HCT116 (cell line): ENCODE measurements around the gene EP400. TPM values are rescaled to one million over a fixed set of nuclear protein-coding genes. Genes with fewer than 3 reads are reported as not detected.

ENCODE experiments used
- ATAC-seq: fragments of 200-7000 bp; cut with Tn5 transposase; 2 replicates; pipeline ENCODE4 v1.9.1; 2020; ENCODE audit warnings: mild to moderate bottlenecking, moderate library complexity
- BruUV-seq: library from RNA; stranded (reverse); fragments of 400-500 nt; replicated peaks from 2 replicates; lab custom pipeline; 2021; lab: Mats Ljungman, UMichigan
- CTCF ChIA-PET: fragments of 300-600 bp; sonication (Branson Sonifier 250); formaldehyde crosslinking; loops from one replicate; lab custom pipeline; 2021; ENCODE audit warnings: antibody characterized with exemption; lab: Charles Lee
- POLR2A ChIA-PET: fragments of 300-600, 350-600 bp; sonication (Branson Sonifier 250); formaldehyde crosslinking; loops from one replicate; lab custom pipeline; 2021; ENCODE audit warnings: antibody characterized with exemption; lab: Charles Lee
- RAD21 ChIA-PET, 2 experiments: fragments of 300-600 bp; sonication (Branson Sonifier 250); formaldehyde crosslinking; loops; one replicate each; lab custom pipeline; 2023; ENCODE audit warnings: low total read pairs in 2 of 2; ENCODE audit not compliant: uncharacterized antibody in 2 of 2, unreplicated experiment in 2 of 2, low non-redundant PET in 1 of 2; lab: Charles Lee
- DNase-seq: peaks from one replicate; pipeline ENCODE4 v3.0.0-alpha.2; 2010; ENCODE audit warnings: low read depth, low spot score
- H2AFZ ChIP-seq: fragments of 200-600 bp; shearing (Covaris generic), sonication (generic); 2 replicates; pipeline ENCODE4 v1.6.1; 2017; ENCODE audit warnings: low read depth, mixed run types, mixed read lengths, antibody characterized with exemption, low read length; ENCODE audit not compliant: poor library complexity, severe bottlenecking
- H3K27ac ChIP-seq: 2 replicates; pipeline ENCODE4 v1.5.1; 2012; ENCODE audit warnings: low read depth, low read length
- H3K27me3 ChIP-seq: fragments of 200-600 bp; sonication (generic); 2 replicates; pipeline ENCODE4 v1.6.1; 2016; ENCODE audit warnings: mixed run types, low read length, mixed read lengths; ENCODE audit not compliant: insufficient read depth
- H3K36me3 ChIP-seq, 2 experiments: fragments of 200-500 bp in 1 of 2; fragments of 200-600 bp in 1 of 2; sonication (Bioruptor generic) in 1 of 2; sonication (generic) in 1 of 2; 2 replicates each; pipeline versions ENCODE4 v1.5.1 to v1.6.1; 2014 to 2016; ENCODE audit warnings: low read length in 2 of 2, inconsistent platforms in 1 of 2, mixed read lengths in 1 of 2, mixed run types in 1 of 2; ENCODE audit not compliant: insufficient read depth in 2 of 2, control insufficient read depth in 1 of 2
- H3K4me1 ChIP-seq, 2 experiments: fragments of 200-600 bp in 1 of 2; sonication (generic) in 1 of 2; 2 replicates each; pipeline versions ENCODE4 v1.5.1 to v1.6.1; 2012 to 2017; ENCODE audit warnings: low read length in 2 of 2, inconsistent platforms in 1 of 2, mild to moderate bottlenecking in 1 of 2, mixed read lengths in 1 of 2, mixed run types in 1 of 2, moderate library complexity in 1 of 2; ENCODE audit not compliant: insufficient read depth in 2 of 2, control insufficient read depth in 1 of 2
- H3K4me2 ChIP-seq: fragments of 200-600 bp; sonication (generic); 2 replicates; pipeline ENCODE4 v1.6.1; 2017; ENCODE audit warnings: mixed run types, low read length, mixed read lengths
- H3K4me3 ChIP-seq, 2 experiments: fragments of 200-600 bp in 1 of 2; sonication (generic) in 1 of 2; replicated peaks in 1 of 2; 2 replicates each; pipeline ENCODE4 v1.5.1; 2011 to 2016; ENCODE audit warnings: low read length in 2 of 2, control low read depth in 1 of 2, low read depth in 1 of 2, mild to moderate bottlenecking in 1 of 2, mixed read lengths in 1 of 2, mixed run types in 1 of 2
- H3K79me2 ChIP-seq: fragments of 200-600 bp; sonication (generic); 2 replicates; pipeline ENCODE4 v1.6.1; 2017; ENCODE audit warnings: mild to moderate bottlenecking, mixed run types, low read length, moderate library complexity, mixed read lengths; ENCODE audit not compliant: insufficient read depth
- H3K9ac ChIP-seq: fragments of 200-600 bp; sonication (generic); 2 replicates; pipeline ENCODE4 v1.6.1; 2016; ENCODE audit warnings: low read length, mixed read lengths
- H3K9me2 ChIP-seq: fragments of 200-600 bp; sonication (generic), shearing (Covaris generic); 2 replicates; pipeline ENCODE4 v1.6.1; 2017; ENCODE audit warnings: mixed run types, mild to moderate bottlenecking, moderate library complexity; ENCODE audit not compliant: insufficient read depth
- H3K9me3 ChIP-seq, 2 experiments: fragments of 200-500 bp in 1 of 2; fragments of 200-600 bp in 1 of 2; sonication (Bioruptor generic) in 1 of 2; sonication (generic) in 1 of 2; 2 replicates each; pipeline ENCODE4 v1.6.1; 2014 to 2017; ENCODE audit warnings: low read length in 2 of 2, mixed read lengths in 2 of 2, inconsistent platforms in 1 of 2, low read depth in 1 of 2, mild to moderate bottlenecking in 1 of 2, mixed run types in 1 of 2, moderate library complexity in 1 of 2; ENCODE audit not compliant: control insufficient read depth in 1 of 2, insufficient read depth in 1 of 2
- H4K20me1 ChIP-seq: fragments of 200-600 bp; sonication (generic), shearing (Covaris generic); 2 replicates; pipeline ENCODE4 v1.6.1; 2017; ENCODE audit warnings: mixed run types, mild to moderate bottlenecking, moderate library complexity; ENCODE audit not compliant: insufficient read depth
- EZH2 ChIP-seq: fragments of 200-600 bp; sonication (generic); IDR thresholded peaks from 2 replicates; pipeline ENCODE4 v1.6.1; 2017; ENCODE audit warnings: antibody characterized with exemption, mixed run types
- EZH2phosphoT487 ChIP-seq: fragments of 200-600 bp; IDR thresholded peaks from 2 replicates; pipeline ENCODE4 v1.6.1; 2018; ENCODE audit warnings: antibody characterized with exemption, borderline replicate concordance
- MAX ChIP-seq: IDR thresholded peaks from 2 replicates; pipeline ENCODE4 v1.6.1; 2012
- POLR2AphosphoS5 ChIP-seq: IDR thresholded peaks from 2 replicates; pipeline ENCODE4 v1.6.1; 2011; ENCODE audit warnings: mild to moderate bottlenecking, low read depth, low read length, moderate library complexity
- RAD21 ChIP-seq: IDR thresholded peaks from 2 replicates; pipeline ENCODE4 v1.6.1; 2012; ENCODE audit warnings: low read depth, mild to moderate bottlenecking
- SP1 ChIP-seq: IDR thresholded peaks from 2 replicates; pipeline ENCODE4 v1.6.1; 2012; ENCODE audit warnings: low read depth
- ZFX ChIP-seq: fragments of 450-650 bp; IDR thresholded peaks from 2 replicates; pipeline ENCODE4 v1.6.1; 2017
- ZNF274 ChIP-seq: fragments of 200-500 bp; sonication (Bioruptor generic); IDR thresholded peaks from 2 replicates; pipeline ENCODE4 v1.6.1; 2014; ENCODE audit warnings: mild to moderate bottlenecking, low read depth, low read length, inconsistent platforms
- intact Hi-C: fragments of 100-400 bp; cut with micrococcal nuclease; formaldehyde crosslinking; loops from 2 replicates; pipeline ENCODE4 v1.10.0; 2022
- total RNA-seq: library from RNA; stranded (reverse); gene quantifications from one replicate; pipeline ENCODE4 v1.2.1, GENCODE V29; 2021; ENCODE audit not compliant: unreplicated experiment
- TF ChIP-seq, protein P1 (sequence below): IDR thresholded peaks from 2 replicates; pipeline ENCODE4 v1.6.1; 2011; ENCODE audit warnings: mild to moderate bottlenecking, low read length, moderate library complexity; ENCODE audit not compliant: insufficient replicate concordance; ENCODE audit errors: extremely low read depth

The EP400 gene
- total RNA-seq, 1 experiment from 2014 or later: 54.5 TPM

GRCh38 chr12:131986361-131986760, 36.6 kb downstream of the EP400 start:
- BruUV-seq: no TSS peak
- no peak for TF ChIP-seq POLR2AphosphoS5
- TF ChIP-seq, protein P1, sequence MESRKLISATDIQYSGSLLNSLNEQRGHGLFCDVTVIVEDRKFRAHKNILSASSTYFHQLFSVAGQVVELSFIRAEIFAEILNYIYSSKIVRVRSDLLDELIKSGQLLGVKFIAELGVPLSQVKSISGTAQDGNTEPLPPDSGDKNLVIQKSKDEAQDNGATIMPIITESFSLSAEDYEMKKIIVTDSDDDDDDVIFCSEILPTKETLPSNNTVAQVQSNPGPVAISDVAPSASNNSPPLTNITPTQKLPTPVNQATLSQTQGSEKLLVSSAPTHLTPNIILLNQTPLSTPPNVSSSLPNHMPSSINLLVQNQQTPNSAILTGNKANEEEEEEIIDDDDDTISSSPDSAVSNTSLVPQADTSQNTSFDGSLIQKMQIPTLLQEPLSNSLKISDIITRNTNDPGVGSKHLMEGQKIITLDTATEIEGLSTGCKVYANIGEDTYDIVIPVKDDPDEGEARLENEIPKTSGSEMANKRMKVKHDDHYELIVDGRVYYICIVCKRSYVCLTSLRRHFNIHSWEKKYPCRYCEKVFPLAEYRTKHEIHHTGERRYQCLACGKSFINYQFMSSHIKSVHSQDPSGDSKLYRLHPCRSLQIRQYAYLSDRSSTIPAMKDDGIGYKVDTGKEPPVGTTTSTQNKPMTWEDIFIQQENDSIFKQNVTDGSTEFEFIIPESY: no peak
- TF ChIP-seq ZFX: no peak
- no peak for TF ChIP-seq MAX
- no peak for TF ChIP-seq ZNF274
- TF ChIP-seq EZH2phosphoT487: no peak
- no peak for TF ChIP-seq RAD21
- TF ChIP-seq EZH2: no peak
- no peak for TF ChIP-seq SP1
- TF ChIP-seq, all 23 proteins: peak for 0
- peaks cover 31 to 36% of the 10 kb centered on the region in 2 experiments; a peak in 3 of 4 replicates for H3K36me3 ChIP-seq
- 0 out of 2 replicates have a peak, but pooled peaks cover 6% of the 10 kb centered on the region for H3K79me2 ChIP-seq
- H3K4me2 ChIP-seq: no peak overlapping the region
- ChIA-PET POLR2A (no interaction called here), CTCF (no interaction called here), RAD21 (no interaction called here)
- H3K27ac ChIP-seq: no peak overlapping the region
- no peaks in the 10 kb centered on the region for H3K4me1 ChIP-seq
- no peaks in the 10 kb centered on the region for H4K20me1 ChIP-seq
- H3K9me2 ChIP-seq: no peaks in the 10 kb centered on the region
- H2AFZ ChIP-seq: no peak overlapping the region
- DNase-seq (no peak), ATAC-seq (no peak)
- intact Hi-C loops: no loop called here
- H3K4me3 ChIP-seq: no peak overlapping the region
- no peaks in the 10 kb centered on the region for H3K9me3 ChIP-seq
- H3K9ac ChIP-seq: no peak overlapping the region
- no peaks in the 10 kb centered on the region for H3K27me3 ChIP-seq
